Measurements from ENCODE around the gene ATP6V0C.
A peak's percentile ranks its signal among the peaks of the same experiment; 100 is the strongest.
"Not testable (repeated sequence)": the region's sequence is repeated elsewhere in the genome, so short reads cannot be mapped to it uniquely, and the experiment has no call there.

- TF ChIP-seq CTCF (IDR thresholded peaks at IDR 0.05; ENCODE audit: poor library complexity): peak; percentile 50
- not testable (repeated sequence) for TF ChIP-seq EZH2 (IDR thresholded peaks at IDR 0.05; ENCODE audit: borderline replicate concordance); EZH2phosphoT487 (IDR thresholded peaks at IDR 0.05; ENCODE audit: low read depth, severe bottlenecking, unreplicated experiment)
Observed at GRCh38 chr16:2539845-2540458, 26.2 kb downstream of the ATP6V0C start.
